ENCODE results near the gene MRPL47. TPM values are rescaled to one million over a fixed set of nuclear protein-coding genes. Genes with fewer than 3 reads are reported as not detected.
A peak's percentile ranks its signal among the peaks of the same experiment; 100 is the strongest.

MRPL47 gene
- total and polyA plus RNA-seq, 2 of the 13 experiments (the other 11 are each of a cell fraction or from before 2014, with no cell fraction given) = 36.1 to 83.8 TPM

DNA sequence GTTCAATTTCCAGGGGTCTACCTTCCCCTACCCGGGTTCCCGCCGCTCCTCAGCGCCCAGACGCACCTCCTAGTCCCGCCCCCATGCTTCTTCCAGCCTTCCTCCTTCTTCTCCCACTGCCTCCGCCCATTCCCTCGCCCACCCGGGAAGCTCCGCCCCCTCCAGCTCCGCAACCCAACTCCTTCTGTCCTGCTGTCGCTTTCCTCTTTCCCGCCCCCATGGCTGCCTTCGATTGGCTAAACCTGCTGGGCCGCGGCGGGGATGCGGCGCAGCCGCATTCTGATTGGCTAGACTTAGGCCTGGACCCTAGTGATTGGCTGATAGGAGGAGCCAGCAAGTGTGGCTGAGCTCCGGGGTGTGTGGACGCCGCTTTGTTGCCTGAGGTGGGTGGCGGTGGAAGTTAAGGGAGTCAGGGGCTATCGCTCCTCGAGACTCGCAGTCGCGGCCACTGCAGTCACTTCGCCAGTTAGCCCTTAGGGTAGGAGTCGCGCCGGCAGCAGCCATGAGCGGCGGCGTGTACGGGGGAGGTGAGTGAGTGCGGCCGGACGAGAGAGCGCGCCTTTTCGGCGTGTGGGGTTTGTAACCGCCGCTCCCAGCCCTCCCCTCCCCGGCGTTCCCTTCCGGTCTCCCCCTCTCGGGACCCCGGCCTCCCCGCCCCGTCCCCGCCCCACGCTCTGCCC, 41.7 kb downstream of the MRPL47 start, which contains the start of gene ACTL6A (continued):
- no peak for TF ChIP-seq ZBTB8A (CRISPR knock-in tag; IDR thresholded peaks at IDR 0.05; ENCODE audit: borderline replicate concordance, low read depth)
- no peak for TF ChIP-seq RAD51 (IDR thresholded peaks at IDR 0.05; ENCODE audit: borderline replicate concordance)
- no peak for TF ChIP-seq ZBTB3 (CRISPR knock-in tag; IDR thresholded peaks at IDR 0.05; ENCODE audit: borderline replicate concordance, low read depth)
- TF ChIP-seq NR3C1 (CRISPR knock-in tag; IDR thresholded peaks at IDR 0.05) = no peak
- no peak for TF ChIP-seq CENPX (CRISPR knock-in tag; IDR thresholded peaks at IDR 0.05)
- TF ChIP-seq ZNF354B (CRISPR knock-in tag; IDR thresholded peaks at IDR 0.05) = no peak
- TF ChIP-seq AGO1 (IDR thresholded peaks at IDR 0.05; ENCODE audit: low read depth, low read length, poor library complexity, severe bottlenecking) = peak; percentile 30
- TF ChIP-seq, protein P1, sequence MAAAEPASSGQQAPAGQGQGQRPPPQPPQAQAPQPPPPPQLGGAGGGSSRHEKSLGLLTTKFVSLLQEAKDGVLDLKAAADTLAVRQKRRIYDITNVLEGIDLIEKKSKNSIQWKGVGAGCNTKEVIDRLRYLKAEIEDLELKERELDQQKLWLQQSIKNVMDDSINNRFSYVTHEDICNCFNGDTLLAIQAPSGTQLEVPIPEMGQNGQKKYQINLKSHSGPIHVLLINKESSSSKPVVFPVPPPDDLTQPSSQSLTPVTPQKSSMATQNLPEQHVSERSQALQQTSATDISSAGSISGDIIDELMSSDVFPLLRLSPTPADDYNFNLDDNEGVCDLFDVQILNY (CRISPR knock-in tag; conservative IDR thresholded peaks at IDR 0.05) = peak; percentile 62; the same call in 1 of the 2 replicates
- TF ChIP-seq, protein P2, sequence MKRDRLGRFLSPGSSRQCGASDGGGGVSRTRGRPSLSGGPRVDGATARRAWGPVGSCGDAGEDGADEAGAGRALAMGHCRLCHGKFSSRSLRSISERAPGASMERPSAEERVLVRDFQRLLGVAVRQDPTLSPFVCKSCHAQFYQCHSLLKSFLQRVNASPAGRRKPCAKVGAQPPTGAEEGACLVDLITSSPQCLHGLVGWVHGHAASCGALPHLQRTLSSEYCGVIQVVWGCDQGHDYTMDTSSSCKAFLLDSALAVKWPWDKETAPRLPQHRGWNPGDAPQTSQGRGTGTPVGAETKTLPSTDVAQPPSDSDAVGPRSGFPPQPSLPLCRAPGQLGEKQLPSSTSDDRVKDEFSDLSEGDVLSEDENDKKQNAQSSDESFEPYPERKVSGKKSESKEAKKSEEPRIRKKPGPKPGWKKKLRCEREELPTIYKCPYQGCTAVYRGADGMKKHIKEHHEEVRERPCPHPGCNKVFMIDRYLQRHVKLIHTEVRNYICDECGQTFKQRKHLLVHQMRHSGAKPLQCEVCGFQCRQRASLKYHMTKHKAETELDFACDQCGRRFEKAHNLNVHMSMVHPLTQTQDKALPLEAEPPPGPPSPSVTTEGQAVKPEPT (CRISPR knock-in tag; IDR thresholded peaks at IDR 0.05; ENCODE audit: low read depth) = peak; percentile 82; the same call in 1 of the 2 replicates
- peak; percentile 49; the same call in 1 of the 2 replicates for TF ChIP-seq GATA4 (IDR thresholded peaks at IDR 0.05; ENCODE audit: borderline replicate concordance, low read depth)
- no peak; the same call in 1 of the 2 replicates for TF ChIP-seq NR2F2 (IDR thresholded peaks at IDR 0.05; ENCODE audit: borderline replicate concordance, low read depth)
- no peak for TF ChIP-seq MAFF (IDR thresholded peaks at IDR 0.05; ENCODE audit: low read depth, low read length)
- TF ChIP-seq, protein P3, sequence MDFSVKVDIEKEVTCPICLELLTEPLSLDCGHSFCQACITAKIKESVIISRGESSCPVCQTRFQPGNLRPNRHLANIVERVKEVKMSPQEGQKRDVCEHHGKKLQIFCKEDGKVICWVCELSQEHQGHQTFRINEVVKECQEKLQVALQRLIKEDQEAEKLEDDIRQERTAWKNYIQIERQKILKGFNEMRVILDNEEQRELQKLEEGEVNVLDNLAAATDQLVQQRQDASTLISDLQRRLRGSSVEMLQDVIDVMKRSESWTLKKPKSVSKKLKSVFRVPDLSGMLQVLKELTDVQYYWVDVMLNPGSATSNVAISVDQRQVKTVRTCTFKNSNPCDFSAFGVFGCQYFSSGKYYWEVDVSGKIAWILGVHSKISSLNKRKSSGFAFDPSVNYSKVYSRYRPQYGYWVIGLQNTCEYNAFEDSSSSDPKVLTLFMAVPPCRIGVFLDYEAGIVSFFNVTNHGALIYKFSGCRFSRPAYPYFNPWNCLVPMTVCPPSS (IDR thresholded peaks at IDR 0.05) = no peak
- TF ChIP-seq, protein P4, sequence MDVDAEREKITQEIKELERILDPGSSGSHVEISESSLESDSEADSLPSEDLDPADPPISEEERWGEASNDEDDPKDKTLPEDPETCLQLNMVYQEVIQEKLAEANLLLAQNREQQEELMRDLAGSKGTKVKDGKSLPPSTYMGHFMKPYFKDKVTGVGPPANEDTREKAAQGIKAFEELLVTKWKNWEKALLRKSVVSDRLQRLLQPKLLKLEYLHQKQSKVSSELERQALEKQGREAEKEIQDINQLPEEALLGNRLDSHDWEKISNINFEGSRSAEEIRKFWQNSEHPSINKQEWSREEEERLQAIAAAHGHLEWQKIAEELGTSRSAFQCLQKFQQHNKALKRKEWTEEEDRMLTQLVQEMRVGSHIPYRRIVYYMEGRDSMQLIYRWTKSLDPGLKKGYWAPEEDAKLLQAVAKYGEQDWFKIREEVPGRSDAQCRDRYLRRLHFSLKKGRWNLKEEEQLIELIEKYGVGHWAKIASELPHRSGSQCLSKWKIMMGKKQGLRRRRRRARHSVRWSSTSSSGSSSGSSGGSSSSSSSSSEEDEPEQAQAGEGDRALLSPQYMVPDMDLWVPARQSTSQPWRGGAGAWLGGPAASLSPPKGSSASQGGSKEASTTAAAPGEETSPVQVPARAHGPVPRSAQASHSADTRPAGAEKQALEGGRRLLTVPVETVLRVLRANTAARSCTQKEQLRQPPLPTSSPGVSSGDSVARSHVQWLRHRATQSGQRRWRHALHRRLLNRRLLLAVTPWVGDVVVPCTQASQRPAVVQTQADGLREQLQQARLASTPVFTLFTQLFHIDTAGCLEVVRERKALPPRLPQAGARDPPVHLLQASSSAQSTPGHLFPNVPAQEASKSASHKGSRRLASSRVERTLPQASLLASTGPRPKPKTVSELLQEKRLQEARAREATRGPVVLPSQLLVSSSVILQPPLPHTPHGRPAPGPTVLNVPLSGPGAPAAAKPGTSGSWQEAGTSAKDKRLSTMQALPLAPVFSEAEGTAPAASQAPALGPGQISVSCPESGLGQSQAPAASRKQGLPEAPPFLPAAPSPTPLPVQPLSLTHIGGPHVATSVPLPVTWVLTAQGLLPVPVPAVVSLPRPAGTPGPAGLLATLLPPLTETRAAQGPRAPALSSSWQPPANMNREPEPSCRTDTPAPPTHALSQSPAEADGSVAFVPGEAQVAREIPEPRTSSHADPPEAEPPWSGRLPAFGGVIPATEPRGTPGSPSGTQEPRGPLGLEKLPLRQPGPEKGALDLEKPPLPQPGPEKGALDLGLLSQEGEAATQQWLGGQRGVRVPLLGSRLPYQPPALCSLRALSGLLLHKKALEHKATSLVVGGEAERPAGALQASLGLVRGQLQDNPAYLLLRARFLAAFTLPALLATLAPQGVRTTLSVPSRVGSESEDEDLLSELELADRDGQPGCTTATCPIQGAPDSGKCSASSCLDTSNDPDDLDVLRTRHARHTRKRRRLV (CRISPR knock-in tag; IDR thresholded peaks at IDR 0.05) = no peak
- no peak for TF ChIP-seq WIZ (CRISPR knock-in tag; IDR thresholded peaks at IDR 0.05)
- no peak for TF ChIP-seq ZFP90 (CRISPR knock-in tag; IDR thresholded peaks at IDR 0.05; ENCODE audit: borderline replicate concordance)
- peak; percentile 62 for TF ChIP-seq KDM2A (CRISPR knock-in tag; IDR thresholded peaks at IDR 0.05; ENCODE audit: borderline replicate concordance, low read depth)
- TF ChIP-seq ADNP (CRISPR knock-in tag; IDR thresholded peaks at IDR 0.05) = no peak
- TF ChIP-seq, protein P5, sequence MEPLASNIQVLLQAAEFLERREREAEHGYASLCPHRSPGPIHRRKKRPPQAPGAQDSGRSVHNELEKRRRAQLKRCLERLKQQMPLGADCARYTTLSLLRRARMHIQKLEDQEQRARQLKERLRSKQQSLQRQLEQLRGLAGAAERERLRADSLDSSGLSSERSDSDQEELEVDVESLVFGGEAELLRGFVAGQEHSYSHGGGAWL (CRISPR knock-in tag; IDR thresholded peaks at IDR 0.05) = peak; percentile 84; the same call in 1 of the 2 replicates
- TF ChIP-seq TBX2 (CRISPR knock-in tag; IDR thresholded peaks at IDR 0.05; ENCODE audit: borderline replicate concordance) = peak; percentile 46; the same call in 1 of the 2 replicates
